Esophagus muscularis mucosa (tissue), 4 donors: ENCODE results near the gene SNX8.

ENCODE experiments used
- CTCF ChIP-seq, 3 experiments: fragments of 200-600 bp in 2 of 3; fragments of 450-650 bp in 1 of 3; sonication (generic) in 2 of 3; IDR thresholded peaks; one replicate each; pipeline ENCODE4 v1.5.1; 2017 to 2019; ENCODE audit warnings: antibody characterized with exemption in 3 of 3, mild to moderate bottlenecking in 2 of 3, moderate library complexity in 1 of 3
- EP300 ChIP-seq: sonication (generic); formaldehyde crosslinking; IDR thresholded peaks from one replicate; pipeline ENCODE4 v1.6.1; 2017; ENCODE audit warnings: antibody characterized with exemption
- POLR2A ChIP-seq: fragments of 450-650 bp; IDR thresholded peaks from one replicate; pipeline ENCODE4 v1.6.1; 2017; ENCODE audit warnings: antibody characterized with exemption, moderate library complexity, mild to moderate bottlenecking, low read depth
- POLR2AphosphoS5 ChIP-seq, 2 donors: sonication (generic); formaldehyde crosslinking; IDR thresholded peaks; one replicate each; pipeline ENCODE4 v1.6.1; 2017; ENCODE audit warnings: antibody characterized with exemption in 2 of 2

GRCh38 chr7:2225830-2226229 lies 88.4 kb downstream of the SNX8 start:
- TF ChIP-seq CTCF (IDR thresholded peaks at IDR 0.05) (no peak), POLR2A (no peak), POLR2AphosphoS5 (IDR thresholded peaks at IDR 0.05) (no peak), EP300 (no peak)
